GM12873 (cell line): ENCODE results near the gene OLFML1.

Experiments used
- TF ChIP-seq, protein P1 (sequence below): IDR thresholded peaks from 2 replicates; pipeline ENCODE4 v1.5.1; 2012; ENCODE audit warnings: low read depth, mild to moderate bottlenecking, moderate library complexity, low read length, control low read depth; ENCODE audit not compliant: insufficient read depth; ENCODE audit errors: missing control alignments

The OLFML1 gene

GRCh38 chr11:7532405-7533145, 47.3 kb downstream of the OLFML1 start:
- TF ChIP-seq, protein P1, sequence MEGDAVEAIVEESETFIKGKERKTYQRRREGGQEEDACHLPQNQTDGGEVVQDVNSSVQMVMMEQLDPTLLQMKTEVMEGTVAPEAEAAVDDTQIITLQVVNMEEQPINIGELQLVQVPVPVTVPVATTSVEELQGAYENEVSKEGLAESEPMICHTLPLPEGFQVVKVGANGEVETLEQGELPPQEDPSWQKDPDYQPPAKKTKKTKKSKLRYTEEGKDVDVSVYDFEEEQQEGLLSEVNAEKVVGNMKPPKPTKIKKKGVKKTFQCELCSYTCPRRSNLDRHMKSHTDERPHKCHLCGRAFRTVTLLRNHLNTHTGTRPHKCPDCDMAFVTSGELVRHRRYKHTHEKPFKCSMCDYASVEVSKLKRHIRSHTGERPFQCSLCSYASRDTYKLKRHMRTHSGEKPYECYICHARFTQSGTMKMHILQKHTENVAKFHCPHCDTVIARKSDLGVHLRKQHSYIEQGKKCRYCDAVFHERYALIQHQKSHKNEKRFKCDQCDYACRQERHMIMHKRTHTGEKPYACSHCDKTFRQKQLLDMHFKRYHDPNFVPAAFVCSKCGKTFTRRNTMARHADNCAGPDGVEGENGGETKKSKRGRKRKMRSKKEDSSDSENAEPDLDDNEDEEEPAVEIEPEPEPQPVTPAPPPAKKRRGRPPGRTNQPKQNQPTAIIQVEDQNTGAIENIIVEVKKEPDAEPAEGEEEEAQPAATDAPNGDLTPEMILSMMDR, result no peak

DNA sequence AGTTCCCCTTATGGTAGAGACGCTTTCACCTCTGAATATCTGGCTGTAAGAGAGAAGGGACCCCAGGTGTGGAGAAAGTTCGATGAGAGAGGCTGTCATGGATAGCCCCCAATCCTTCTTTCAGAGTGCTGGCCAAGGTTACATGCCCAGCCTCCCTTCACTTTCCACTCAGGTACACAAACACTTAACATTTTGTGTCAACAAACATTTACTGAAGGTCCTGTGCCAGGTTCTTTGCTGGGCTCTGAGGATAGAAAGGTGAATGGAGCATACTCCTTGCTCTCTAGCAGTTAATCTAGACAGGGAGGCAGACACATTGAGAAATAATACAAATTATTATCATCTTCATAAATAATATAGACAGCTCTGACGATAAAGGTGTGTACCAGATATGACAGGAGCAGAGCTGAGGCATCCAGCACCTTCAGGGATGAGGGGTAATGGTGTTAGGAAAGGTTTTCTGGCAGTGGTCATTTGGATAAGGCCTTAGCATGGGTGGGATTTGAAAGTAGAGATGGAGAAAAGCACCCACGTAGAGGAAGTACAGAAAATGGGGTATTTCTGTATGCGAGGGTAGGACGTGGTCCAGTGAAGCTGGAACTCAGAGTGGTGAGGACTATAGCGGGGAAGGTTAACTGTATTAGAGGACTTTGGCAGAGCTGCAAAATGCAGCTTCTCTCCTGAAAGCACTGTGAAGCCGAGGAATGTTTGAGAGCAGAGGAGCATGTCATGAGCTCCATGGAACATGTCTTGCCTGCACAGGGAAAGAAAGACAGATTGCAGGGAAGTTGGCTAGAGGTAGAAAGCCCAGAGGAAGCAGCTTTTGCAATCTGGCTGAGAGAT, 48.1 kb downstream of the OLFML1 start:
- TF ChIP-seq, protein P1, result no peak

- TF ChIP-seq, protein P1, result no peak
These were observed 48.7 kb downstream of the OLFML1 start for GRCh38 chr11:7534042-7534378.

DNA sequence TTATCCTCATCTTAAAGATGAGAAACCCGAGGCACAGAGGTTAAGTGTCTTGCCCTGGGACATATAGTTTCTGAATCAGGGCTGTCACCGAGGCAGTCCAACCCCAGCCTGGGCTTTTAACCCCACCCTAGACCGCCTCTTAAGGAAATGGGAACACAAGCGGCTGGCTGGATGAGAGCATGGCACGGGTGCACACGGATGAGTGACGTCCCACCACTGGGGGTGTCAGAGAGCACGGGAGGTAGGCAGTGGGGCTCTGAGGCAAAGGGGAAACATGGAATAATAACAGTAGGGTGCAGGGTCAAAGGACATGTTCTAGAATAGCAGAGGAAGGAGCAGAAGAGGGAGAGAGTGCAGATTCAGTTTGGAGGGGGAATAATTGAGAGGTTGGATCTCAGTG, 50.8 kb downstream of the OLFML1 start:
- TF ChIP-seq, protein P1, result peak; percentile 51

- TF ChIP-seq, protein P1, result no peak
These were observed 52.0 kb downstream of the OLFML1 start for GRCh38 chr11:7537265-7537664.

- TF ChIP-seq, protein P1, result peak; percentile 28
These were observed 52.7 kb downstream of the OLFML1 start for GRCh38 chr11:7538031-7538430.
